Stimulated activated CD8-positive, alpha-beta memory T cell treated with anti-CD3 and anti-CD28 coated beads, Interleukin-7, amount 100 ng/mL, for 24 hours (primary cell): ENCODE data around the gene PCCA.
"Not testable (repeated sequence)": the region's sequence is repeated elsewhere in the genome, so short reads cannot be mapped to it uniquely, and the experiment has no call there.

Source experiments
- DNase-seq: peaks from one replicate; pipeline ENCODE4 v3.0.0-alpha.2; 2020; ENCODE audit warnings: low read depth

Gene PCCA

GRCh38 chr13:100363285-100363711, 274.4 kb downstream of the PCCA start:
- no peak for DNase-seq

DNA sequence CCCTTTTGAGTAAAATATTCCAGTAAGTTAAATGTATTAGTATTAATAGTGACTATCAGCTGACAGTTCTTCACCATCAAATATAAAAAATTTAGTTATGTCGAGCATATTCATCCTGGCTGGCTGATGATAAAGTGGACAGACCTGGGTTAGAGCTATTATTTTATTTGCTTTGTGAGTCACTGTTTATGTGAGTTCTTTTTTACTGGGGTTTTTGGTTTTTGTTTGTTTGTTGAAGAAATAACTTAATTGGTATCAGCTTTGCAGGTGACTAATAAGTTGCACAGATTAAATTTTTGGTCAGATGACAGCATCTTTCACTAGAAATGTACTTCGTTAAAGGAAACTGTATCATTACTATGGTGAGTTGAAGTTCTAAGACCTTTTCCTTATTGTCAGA, 275.0 kb downstream of the PCCA start:
- no peak for DNase-seq

GRCh38 chr13:100364591-100364990, 275.7 kb downstream of the PCCA start:
- no peak for DNase-seq

DNA sequence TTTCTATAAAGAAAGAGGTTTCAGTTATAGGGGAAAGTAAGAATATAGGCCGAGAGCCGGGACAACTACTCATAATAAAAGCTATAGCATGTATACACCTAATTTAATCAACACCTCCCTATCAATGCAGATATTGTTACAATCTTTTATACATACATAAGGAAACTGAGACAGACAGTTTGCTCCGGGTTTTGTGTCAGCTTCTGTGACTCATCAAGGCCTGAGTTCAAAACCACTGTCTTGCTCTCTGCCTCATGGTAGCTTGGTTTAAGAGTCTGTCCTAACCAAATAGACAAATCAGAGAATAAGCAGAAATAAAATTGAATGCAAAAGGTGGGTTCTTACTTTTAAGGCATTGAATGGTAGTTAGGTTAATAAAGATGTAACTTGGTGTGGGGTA, 276.8 kb downstream of the PCCA start:
- no peak for DNase-seq

- DNase-seq, result no peak
Observed at GRCh38 chr13:100378533-100378932, 289.6 kb downstream of the PCCA start.

DNA sequence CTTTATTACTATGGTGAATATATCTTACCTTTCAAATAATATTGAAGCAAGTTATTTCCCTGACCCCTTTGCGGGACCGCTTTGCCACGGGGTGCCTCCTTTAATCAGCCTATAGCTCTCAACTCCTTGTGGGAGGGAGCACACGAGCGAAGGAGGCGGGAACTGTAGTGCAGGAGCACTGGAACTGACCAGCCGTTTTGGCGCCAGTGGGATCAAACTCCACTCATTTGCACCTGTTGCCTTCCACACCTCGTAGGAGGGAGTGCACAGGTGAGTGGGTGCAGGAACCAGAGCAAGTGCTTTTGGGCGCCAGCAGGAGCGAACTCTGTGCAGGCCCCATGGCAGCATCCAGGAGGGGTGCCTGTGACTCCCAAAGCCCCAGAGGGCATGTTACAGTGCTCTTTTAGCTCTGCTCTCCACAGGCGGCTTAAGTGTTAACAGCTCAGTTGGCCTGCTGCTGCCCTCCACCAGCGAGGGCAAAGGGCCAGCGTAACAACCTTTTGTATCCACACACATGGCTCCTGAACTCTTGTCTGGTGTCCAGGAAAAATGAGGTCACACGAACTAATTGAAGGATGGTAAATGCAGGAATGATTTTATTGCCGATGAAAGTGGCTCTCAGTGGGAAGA, 292.8 kb downstream of the PCCA start:
- DNase-seq, result no peak

GRCh38 chr13:100382785-100383184, 293.9 kb downstream of the PCCA start:
- DNase-seq, result no peak

DNA sequence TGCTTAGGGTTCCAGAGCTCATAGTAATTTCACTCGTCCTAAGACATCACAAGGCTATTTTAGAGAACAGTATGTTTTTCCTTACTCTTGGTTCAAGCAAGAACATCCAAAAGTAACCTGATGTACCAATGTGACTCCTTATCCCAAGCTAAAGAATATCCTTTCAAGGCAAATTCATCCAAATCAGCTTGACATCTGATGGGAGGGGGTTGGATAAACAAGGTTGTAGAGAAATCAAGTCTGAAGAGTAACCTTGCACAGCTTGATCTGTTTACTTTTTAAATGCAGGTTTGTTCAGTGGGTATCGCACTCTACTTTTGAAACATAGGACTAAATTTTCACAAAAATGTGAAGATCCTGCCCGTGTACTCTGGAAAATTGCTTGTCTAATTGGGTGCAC, 298.5 kb downstream of the PCCA start:
- no peak for DNase-seq

GRCh38 chr13:100388150-100388549, 299.3 kb downstream of the PCCA start:
- not testable (repeated sequence) for DNase-seq

DNA sequence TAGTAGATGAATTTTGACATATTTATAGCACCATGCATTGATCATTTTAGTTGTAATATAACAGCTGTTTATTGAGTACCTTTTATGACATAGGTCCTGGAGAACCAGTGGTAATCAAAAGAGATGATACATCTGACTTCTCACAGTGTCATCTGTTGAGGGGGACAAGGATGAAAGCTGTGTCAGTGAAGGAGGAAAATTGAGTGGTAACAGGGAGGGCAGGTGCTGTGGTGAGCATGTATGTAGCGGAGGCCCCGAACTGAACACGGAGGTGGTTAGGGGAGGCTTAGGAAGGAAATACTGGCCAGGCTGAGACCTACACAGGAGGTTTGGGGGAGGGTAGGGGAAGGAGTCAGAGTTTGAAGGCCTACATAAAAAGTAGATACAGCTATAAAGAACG, 300.0 kb downstream of the PCCA start:
- DNase-seq, result no peak

DNA sequence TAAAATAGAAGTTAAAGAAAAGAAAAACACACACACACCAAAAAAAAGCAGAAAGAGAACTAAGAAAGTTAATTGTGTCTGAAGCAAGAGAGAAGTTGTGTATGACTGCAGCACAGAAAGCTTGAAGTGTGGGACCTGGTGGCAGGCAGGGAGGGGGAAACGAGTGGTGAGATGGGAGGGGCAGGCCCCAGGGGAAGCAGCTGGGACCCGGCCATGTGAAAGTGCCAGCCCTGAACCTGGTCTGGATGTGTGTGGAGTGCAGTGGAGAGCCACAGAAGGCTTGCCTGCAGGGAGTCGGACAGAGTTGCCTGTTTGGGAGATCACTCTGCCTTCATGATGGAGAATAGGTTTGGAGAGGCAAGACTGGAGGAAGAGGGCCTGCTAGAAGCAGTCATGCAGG, 300.7 kb downstream of the PCCA start:
- DNase-seq, result no peak

GRCh38 chr13:100392709-100393630, 304.1 kb downstream of the PCCA start:
- DNase-seq, result peak; percentile 41

GRCh38 chr13:100394005-100394695, 305.3 kb downstream of the PCCA start:
- DNase-seq, result no peak

GRCh38 chr13:100395698-100396373, 306.9 kb downstream of the PCCA start:
- no peak for DNase-seq

DNA sequence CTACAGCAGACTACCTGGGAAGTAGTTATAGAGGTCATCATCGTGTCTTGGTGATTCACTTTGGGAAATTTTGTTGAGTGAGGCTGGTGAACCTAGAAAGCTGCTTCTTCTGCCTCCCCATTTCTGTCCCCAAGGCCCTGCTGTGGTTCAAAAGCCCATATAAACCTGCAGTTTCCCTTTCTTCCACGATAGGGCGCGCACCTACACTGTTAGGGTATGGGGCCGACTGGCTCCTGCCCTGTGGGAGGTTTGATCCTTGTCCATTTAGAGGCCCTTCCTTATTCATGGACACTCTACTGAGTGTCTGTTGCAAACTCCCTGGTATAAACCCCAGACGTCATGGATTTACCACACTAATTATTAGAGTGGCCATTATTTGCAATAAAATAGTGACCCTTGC, 307.9 kb downstream of the PCCA start:
- no peak for DNase-seq

- no peak for DNase-seq
Observed at GRCh38 chr13:100397627-100398026, 308.7 kb downstream of the PCCA start.

- DNase-seq, result no peak
Observed at GRCh38 chr13:100398360-100398759, 309.5 kb downstream of the PCCA start.

- DNase-seq, result no peak
Observed at GRCh38 chr13:100399455-100399854, 310.6 kb downstream of the PCCA start.

- no peak for DNase-seq
Observed at GRCh38 chr13:100403675-100404074, 314.8 kb downstream of the PCCA start.

DNA sequence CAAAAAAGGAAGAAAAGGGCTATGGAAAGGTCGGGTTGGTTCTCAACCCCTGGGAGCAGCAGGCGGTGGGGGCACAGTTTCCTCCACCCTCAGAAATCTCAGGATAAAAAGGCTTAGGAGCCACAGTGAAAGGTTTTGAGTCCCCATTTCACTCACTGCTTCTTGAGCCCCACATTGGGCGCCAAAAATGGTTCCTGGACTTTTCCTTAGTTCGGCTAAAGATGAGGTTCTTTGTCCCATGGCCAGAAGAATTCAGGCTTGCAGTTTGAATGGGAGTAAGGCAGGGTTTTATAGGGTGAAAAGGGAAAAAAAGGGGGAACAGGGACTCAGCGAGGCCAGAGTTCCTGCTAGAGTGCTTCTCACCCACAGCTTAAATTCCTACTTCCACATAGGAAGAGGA, 320.2 kb downstream of the PCCA start:
- DNase-seq, result no peak

- no peak for DNase-seq
Observed at GRCh38 chr13:100423375-100423774, 334.5 kb downstream of the PCCA start.

GRCh38 chr13:100428986-100429385, 340.1 kb downstream of the PCCA start:
- no peak for DNase-seq
